ENCODE measurements around the gene FAAP100. TPM values are rescaled to one million over a fixed set of nuclear protein-coding genes. Genes with fewer than 3 reads are reported as not detected.

The FAAP100 gene
- total RNA-seq, 1 donor from 2014 or later: 21.4 TPM

DNA sequence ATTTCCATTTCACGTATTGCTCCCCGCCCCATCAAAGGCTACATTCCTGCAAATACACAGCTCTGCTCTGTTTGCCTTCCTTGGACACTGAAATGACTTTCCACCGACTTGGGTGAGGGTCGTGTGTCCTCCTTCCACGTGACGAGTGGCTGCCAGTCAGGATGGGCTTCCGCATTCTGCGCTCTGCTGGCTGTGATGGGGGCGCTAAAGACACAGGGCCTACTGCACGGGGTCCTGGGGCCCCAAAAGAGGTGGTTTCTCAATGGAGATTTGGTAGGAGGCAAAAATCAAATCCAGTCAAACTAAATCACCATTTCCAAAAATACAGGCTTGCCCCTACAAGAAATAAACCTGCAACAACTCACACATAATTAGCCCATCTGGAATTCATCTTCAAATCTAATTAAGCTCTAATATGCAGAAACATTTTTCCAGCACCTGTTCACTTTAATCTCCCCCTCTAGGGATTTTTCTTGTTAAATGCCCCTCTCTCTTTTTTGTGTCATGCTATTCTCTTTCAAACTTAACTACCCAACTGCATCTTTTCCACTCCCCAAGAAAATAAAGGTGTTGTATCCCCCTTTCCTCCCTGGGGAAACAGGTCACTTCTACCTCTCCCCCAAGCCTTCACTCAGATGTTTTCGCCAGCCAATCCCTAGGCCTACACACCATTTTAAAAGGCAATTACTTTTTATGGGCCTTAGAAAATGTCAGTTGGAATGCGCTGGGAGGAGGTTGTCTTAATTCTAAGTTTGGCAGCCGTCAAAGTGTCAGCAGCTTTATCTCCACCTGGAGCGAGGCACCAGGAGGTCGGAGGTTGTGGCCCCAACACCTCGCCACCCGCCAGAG, 21.9 kb upstream of the FAAP100 start:
- Histone ChIP-seq H3K27me3 (no peaks in the 10 kb centered on the region), H3K4me3 (no peak overlapping the region), H3K36me3 (peaks cover 0 to 35% of the 10 kb centered on the region in 2 donors), H3K9me3 (no peaks in the 10 kb centered on the region), H3K4me1 (peaks cover 25% of the 10 kb centered on the region), H3K27ac (no peak overlapping the region)
- intact Hi-C loops (cut with DNase I): no loop called here
- TF ChIP-seq POLR2A (IDR thresholded peaks at IDR 0.05): no peak
- TF ChIP-seq CTCF (IDR thresholded peaks at IDR 0.05): no peak
- no peak for TF ChIP-seq POLR2AphosphoS5 (IDR thresholded peaks at IDR 0.05; ENCODE audit: insufficient read depth in 1 of 2, low read depth in 1 of 2)
- no peak for DNase-seq (ENCODE audit: extremely low spot score in 2 of 2)

GRCh38 chr17:81572563-81573168, 20.5 kb upstream of the FAAP100 start:
- Histone ChIP-seq H3K27me3 (no peaks in the 10 kb centered on the region), H3K4me1 (peaks cover 27% of the 10 kb centered on the region), H3K9me3 (no peaks in the 10 kb centered on the region), H3K27ac (no peak overlapping the region), H3K4me3 (no peak overlapping the region), H3K36me3 (peaks cover 0 to 46% of the 10 kb centered on the region in 2 donors)
- no peak for DNase-seq (ENCODE audit: extremely low spot score in 2 of 2)
- intact Hi-C loops (cut with DNase I): no loop called here
- no peak for TF ChIP-seq CTCF (IDR thresholded peaks at IDR 0.05)

DNA sequence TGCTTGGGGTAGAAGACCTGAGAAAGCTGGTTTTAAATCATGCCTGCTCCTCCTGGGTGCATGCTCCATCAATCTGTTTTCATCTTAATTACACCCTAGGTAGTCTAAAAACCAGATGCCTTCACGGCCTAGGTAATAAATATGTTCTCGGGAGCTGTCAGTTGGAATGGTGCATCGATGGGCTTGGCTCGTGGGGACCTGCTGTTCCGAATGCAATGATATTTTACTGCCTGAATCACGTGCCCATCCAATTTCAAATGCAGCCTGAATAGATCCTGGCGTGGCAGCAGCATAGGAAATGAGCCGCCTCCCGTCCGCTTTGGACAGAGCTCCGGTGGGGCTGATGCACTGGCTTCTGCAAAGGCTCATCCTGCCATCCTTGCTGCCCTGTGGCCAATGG, 18.8 kb upstream of the FAAP100 start:
- intact Hi-C loops (cut with DNase I): no loop called here
- H3K27ac ChIP-seq: no peak overlapping the region
- no peak for DNase-seq (ENCODE audit: extremely low spot score in 2 of 2)
- no peaks in the 10 kb centered on the region for H3K27me3 ChIP-seq
- TF ChIP-seq CTCF (IDR thresholded peaks at IDR 0.05) (no peak), POLR2A (IDR thresholded peaks at IDR 0.05) (no peak), POLR2AphosphoS5 (IDR thresholded peaks at IDR 0.05; ENCODE audit: insufficient read depth in 1 of 2, low read depth in 1 of 2) (no peak)
- no peaks in the 10 kb centered on the region for H3K9me3 ChIP-seq
- H3K36me3 ChIP-seq: peaks cover 0 to 46% of the 10 kb centered on the region in 2 donors
- H3K4me3 ChIP-seq: no peak overlapping the region
- H3K4me1 ChIP-seq: peaks cover 27% of the 10 kb centered on the region

DNA sequence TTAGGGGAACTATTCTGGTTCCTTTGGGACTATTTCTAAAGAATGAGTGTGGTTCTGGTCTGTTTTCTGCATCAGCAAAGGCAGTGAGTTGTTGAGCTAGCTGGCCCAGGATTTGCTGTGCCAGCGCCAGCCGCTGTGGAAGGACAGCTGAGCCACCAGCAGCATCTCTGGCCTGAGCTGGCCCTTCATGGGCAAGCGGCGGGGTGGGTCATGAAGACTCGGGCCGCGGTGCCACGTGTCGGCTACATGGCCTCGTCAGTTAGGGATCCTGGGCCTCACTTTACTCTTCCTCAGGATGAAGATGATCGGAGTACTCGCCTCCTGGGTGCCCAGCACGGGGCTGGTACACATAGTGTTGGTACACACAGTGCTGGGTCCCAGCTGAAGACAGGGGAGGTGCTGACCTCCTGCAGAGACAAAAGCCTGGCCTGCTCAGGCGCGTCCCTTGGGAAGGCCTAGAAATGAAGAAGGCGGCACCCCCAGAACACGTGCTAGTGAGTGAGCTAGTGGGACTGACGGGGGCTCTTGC, 17.9 kb upstream of the FAAP100 start:
- peaks cover 0 to 53% of the 10 kb centered on the region in 2 donors for H3K36me3 ChIP-seq
- H3K4me3 ChIP-seq: no peak overlapping the region
- intact Hi-C loops (cut with DNase I): no loop called here
- peaks cover 32% of the 10 kb centered on the region for H3K4me1 ChIP-seq
- no peak for DNase-seq (ENCODE audit: extremely low spot score in 2 of 2)
- no peaks in the 10 kb centered on the region for H3K27me3 ChIP-seq
- H3K9me3 ChIP-seq: no peaks in the 10 kb centered on the region
- no peak overlapping the region for H3K27ac ChIP-seq
- TF ChIP-seq POLR2AphosphoS5 (IDR thresholded peaks at IDR 0.05; ENCODE audit: insufficient read depth in 1 of 2, low read depth in 1 of 2): no peak
- no peak for TF ChIP-seq CTCF (IDR thresholded peaks at IDR 0.05)
- no peak for TF ChIP-seq POLR2A (IDR thresholded peaks at IDR 0.05)

GRCh38 chr17:81568416-81568815, 16.3 kb upstream of the FAAP100 start:
- no peak for TF ChIP-seq CTCF (IDR thresholded peaks at IDR 0.05)
- no peak for TF ChIP-seq POLR2AphosphoS5 (IDR thresholded peaks at IDR 0.05; ENCODE audit: insufficient read depth in 1 of 2, low read depth in 1 of 2)
- no peak for TF ChIP-seq POLR2A (IDR thresholded peaks at IDR 0.05)
- no peak for DNase-seq (ENCODE audit: extremely low spot score in 2 of 2)
- H3K27ac ChIP-seq: no peak overlapping the region
- H3K4me1 ChIP-seq: peaks cover 32% of the 10 kb centered on the region
- intact Hi-C loops (cut with DNase I): no loop called here
- peaks cover 0 to 59% of the 10 kb centered on the region in 2 donors for H3K36me3 ChIP-seq
- H3K9me3 ChIP-seq: no peaks in the 10 kb centered on the region
- H3K27me3 ChIP-seq: no peaks in the 10 kb centered on the region
- no peak overlapping the region for H3K4me3 ChIP-seq

Measured in vagina (tissue), 2 donors.